H1 (cell line): ENCODE measurements around the gene SPIB. TPM values are rescaled to one million over a fixed set of nuclear protein-coding genes. Genes with fewer than 3 reads are reported as not detected.

Experiments
- CTCF ChIA-PET: fragments of 300-600 bp; sonication (Branson Sonifier 250); formaldehyde crosslinking; loops from one replicate; lab custom pipeline; 2021; ENCODE audit not compliant: partially characterized antibody; lab: Charles Lee
- POLR2A ChIA-PET: fragments of 300-600 bp; sonication (Branson Sonifier 250); formaldehyde crosslinking; loops from one replicate; lab custom pipeline; 2021; ENCODE audit warnings: inconsistent platforms; ENCODE audit not compliant: partially characterized antibody; lab: Charles Lee
- DNase-seq, 2 experiments: peaks; one replicate each; pipeline versions ENCODE4 v3.0.0 to v3.0.0-alpha.2; 2010 to 2022; ENCODE audit warnings: low spot score in 2 of 2, low read depth in 1 of 2, mixed read lengths in 1 of 2
- FAIRE-seq: peaks from 2 replicates; lab custom pipeline; 2011; peaks lifted over from hg19 to GRCh38; lab: Jason Lieb, UNC
- H2AFZ ChIP-seq: 2 replicates; pipeline ENCODE4 v1.8.1; 2012; ENCODE audit warnings: low read length, inconsistent platforms
- H2AK5ac ChIP-seq: 2 replicates; pipeline ENCODE4 v1.6.1; 2013; ENCODE audit warnings: low read depth, low read length
- H2BK120ac ChIP-seq: replicated peaks from 2 replicates; pipeline ENCODE3; 2013; ENCODE audit warnings: low read depth, low read length, inconsistent platforms
- H2BK12ac ChIP-seq: 2 replicates; pipeline ENCODE4 v1.6.1; 2013; ENCODE audit warnings: low read depth, low read length
- H2BK15ac ChIP-seq: 2 replicates; pipeline ENCODE4 v1.6.1; 2013; ENCODE audit warnings: low read length
- H2BK20ac ChIP-seq: 2 replicates; pipeline ENCODE4 v1.6.1; 2013; ENCODE audit warnings: low read length
- H2BK5ac ChIP-seq: 2 replicates; pipeline ENCODE4 v1.6.1; 2013; ENCODE audit warnings: low read depth, low read length
- H3K14ac ChIP-seq: 2 replicates; pipeline ENCODE4 v1.6.1; 2013; ENCODE audit warnings: inconsistent platforms; ENCODE audit not compliant: insufficient read length
- H3K18ac ChIP-seq: 2 replicates; pipeline ENCODE4 v1.6.1; 2013; ENCODE audit warnings: low read length; ENCODE audit errors: extremely low read depth
- H3K23ac ChIP-seq: 2 replicates; pipeline ENCODE4 v1.6.1; 2013; ENCODE audit warnings: inconsistent platforms; ENCODE audit not compliant: insufficient read length
- H3K23me2 ChIP-seq: 2 replicates; pipeline ENCODE4 v1.6.1; 2013; ENCODE audit warnings: low read depth, low read length
- H3K27ac ChIP-seq: 2 replicates; pipeline ENCODE4 v1.6.1; 2011; ENCODE audit warnings: low read depth, low read length, inconsistent platforms
- H3K27me3 ChIP-seq, 4 experiments: replicated peaks in 1 of 4; 1 replicate in 1 of 4; 2 replicates in 3 of 4; pipeline versions ENCODE4 v1.6.1 to v1.8.1; 2011 to 2013; ENCODE audit warnings: low read length in 3 of 4, mild to moderate bottlenecking in 3 of 4, inconsistent platforms in 2 of 4, mixed read lengths in 2 of 4, moderate library complexity in 1 of 4; ENCODE audit not compliant: control insufficient read depth in 3 of 4, insufficient read depth in 3 of 4; ENCODE audit errors: extremely low read depth in 1 of 4
- H3K36me3 ChIP-seq, 4 experiments: 2 replicates each; pipeline versions ENCODE4 v1.6.1 to v1.8.1; 2011 to 2013; ENCODE audit warnings: mild to moderate bottlenecking in 4 of 4, low read length in 3 of 4, moderate library complexity in 2 of 4, control low read depth in 1 of 4, inconsistent platforms in 1 of 4; ENCODE audit not compliant: insufficient read depth in 4 of 4, control insufficient read depth in 2 of 4
- H3K4ac ChIP-seq: replicated peaks from 2 replicates; pipeline ENCODE3; 2013; ENCODE audit warnings: low read length, low read depth, mixed read lengths, inconsistent platforms; ENCODE audit not compliant: insufficient read length
- H3K4me1 ChIP-seq, 4 experiments: replicated peaks in 1 of 4; 1 replicate in 1 of 4; 2 replicates in 3 of 4; pipeline versions ENCODE4 v1.6.1 to v1.8.1; 2011 to 2013; ENCODE audit warnings: low read length in 3 of 4, inconsistent platforms in 2 of 4, mixed read lengths in 1 of 4; ENCODE audit not compliant: insufficient read depth in 4 of 4, control insufficient read depth in 3 of 4
- H3K4me2 ChIP-seq, 2 experiments: 2 replicates each; pipeline versions ENCODE4 v1.6.1 to v1.8.1; 2011 to 2013; ENCODE audit warnings: low read depth in 2 of 2, low read length in 2 of 2, control low read depth in 1 of 2, inconsistent platforms in 1 of 2, mild to moderate bottlenecking in 1 of 2; ENCODE audit not compliant: insufficient read depth in 1 of 2
- H3K4me3 ChIP-seq, 4 experiments: fragments of 200-600, 300-600 bp in 1 of 4; sonication (generic), shearing (Covaris generic), sonication (Bioruptor Twin) in 1 of 4; 2 replicates each; pipeline versions ENCODE4 v1.5.1 to v1.8.1; 2011 to 2016; ENCODE audit warnings: low read length in 4 of 4, low read depth in 3 of 4, control low read depth in 2 of 4, inconsistent platforms in 2 of 4, mild to moderate bottlenecking in 2 of 4, mixed read lengths in 1 of 4, moderate library complexity in 1 of 4; ENCODE audit not compliant: insufficient read depth in 2 of 4; ENCODE audit errors: extremely low read depth in 1 of 4
- H3K56ac ChIP-seq: replicated peaks from 2 replicates; pipeline ENCODE3; 2013; ENCODE audit warnings: low read depth, mild to moderate bottlenecking, mixed read lengths, low read length, inconsistent platforms; ENCODE audit not compliant: insufficient read length
- H3K79me1 ChIP-seq: 2 replicates; pipeline ENCODE4 v1.6.1; 2013; ENCODE audit warnings: low read depth, low read length, control low read depth
- H3K79me2 ChIP-seq, 2 experiments: 2 replicates each; pipeline versions ENCODE4 v1.6.1 to v1.8.1; 2012 to 2013; ENCODE audit warnings: low read length in 2 of 2, mild to moderate bottlenecking in 2 of 2, inconsistent platforms in 1 of 2; ENCODE audit not compliant: insufficient read depth in 2 of 2, control insufficient read depth in 1 of 2
- H3K9ac ChIP-seq, 4 experiments: replicated peaks in 1 of 4; 1 replicate in 1 of 4; 2 replicates in 3 of 4; pipeline versions ENCODE4 v1.6.1 to v1.8.1; 2011 to 2013; ENCODE audit warnings: low read depth in 3 of 4, low read length in 3 of 4, control low read depth in 2 of 4, mild to moderate bottlenecking in 2 of 4, moderate library complexity in 2 of 4, inconsistent platforms in 1 of 4; ENCODE audit errors: extremely low read depth in 1 of 4
- H3K9me3 ChIP-seq, 2 experiments: 2 replicates each; pipeline versions ENCODE4 v1.6.1 to v1.8.1; 2012 to 2013; ENCODE audit warnings: mild to moderate bottlenecking in 2 of 2, moderate library complexity in 2 of 2, control low read depth in 1 of 2, inconsistent platforms in 1 of 2, low read depth in 1 of 2, low read length in 1 of 2, mixed read lengths in 1 of 2; ENCODE audit not compliant: insufficient read depth in 2 of 2
- H4K20me1 ChIP-seq, 2 experiments: replicated peaks in 1 of 2; 2 replicates each; pipeline versions ENCODE3 to v1.8.1; 2011 to 2013; ENCODE audit warnings: inconsistent platforms in 2 of 2, low read length in 2 of 2, mild to moderate bottlenecking in 1 of 2; ENCODE audit not compliant: insufficient read depth in 2 of 2, control insufficient read depth in 1 of 2
- H4K5ac ChIP-seq: 2 replicates; pipeline ENCODE4 v1.6.1; 2013; ENCODE audit warnings: low read length, low read depth, mixed read lengths, inconsistent platforms; ENCODE audit not compliant: insufficient read length
- H4K8ac ChIP-seq: 2 replicates; pipeline ENCODE4 v1.8.0; 2013; ENCODE audit warnings: mild to moderate bottlenecking, moderate library complexity, low read length, inconsistent platforms; ENCODE audit not compliant: insufficient read depth; ENCODE audit errors: extremely low read depth
- H4K91ac ChIP-seq: replicated peaks from 2 replicates; pipeline ENCODE3; 2013; ENCODE audit warnings: low read length, mixed read lengths, inconsistent platforms; ENCODE audit not compliant: insufficient read length
- CEBPB ChIP-seq: IDR thresholded peaks from 2 replicates; pipeline ENCODE4 v1.6.1; 2012; ENCODE audit warnings: low read depth, low read length
- EP300 ChIP-seq, 2 experiments: IDR thresholded peaks; 1 replicate in 1 of 2; 2 replicates in 1 of 2; pipeline ENCODE4 v1.6.1; 2011 to 2012; ENCODE audit warnings: low read depth in 2 of 2, low read length in 2 of 2, mild to moderate bottlenecking in 2 of 2, borderline replicate concordance in 1 of 2, inconsistent platforms in 1 of 2, moderate library complexity in 1 of 2
- FOSL1 ChIP-seq: IDR thresholded peaks from 2 replicates; pipeline ENCODE4 v1.6.1; 2011; ENCODE audit warnings: mild to moderate bottlenecking, low read depth, low read length, moderate library complexity; ENCODE audit not compliant: insufficient read depth
- HDAC6 ChIP-seq: IDR thresholded peaks from one replicate; pipeline ENCODE4 v1.7.1; 2012; ENCODE audit warnings: low read depth, mild to moderate bottlenecking, inconsistent platforms, low read length, moderate library complexity
- MAX ChIP-seq: IDR thresholded peaks from 2 replicates; pipeline ENCODE4 v1.6.1; 2012; ENCODE audit warnings: inconsistent platforms
- RAD21 ChIP-seq, 2 experiments: IDR thresholded peaks in 1 of 2; conservative IDR thresholded peaks in 1 of 2; 2 replicates each; pipeline ENCODE4 v1.6.1; 2011; ENCODE audit warnings: low read depth in 2 of 2, low read length in 2 of 2, improper control_type of control experiment in 1 of 2, inconsistent platforms in 1 of 2, mild to moderate bottlenecking in 1 of 2, moderate library complexity in 1 of 2
- SIX5 ChIP-seq: IDR thresholded peaks from 2 replicates; pipeline ENCODE4 v1.6.1; 2011; ENCODE audit warnings: mild to moderate bottlenecking, low read depth, low read length
- TBP ChIP-seq: IDR thresholded peaks from 2 replicates; pipeline ENCODE4 v1.6.1; 2011; ENCODE audit warnings: low read depth, low read length, improper control_type of control experiment
- YY1 ChIP-seq: IDR thresholded peaks from 2 replicates; pipeline ENCODE4 v1.6.1; 2011; ENCODE audit warnings: low read depth, mild to moderate bottlenecking, low read length
- WGBS, 2 experiments: shearing (Covaris generic) in 1 of 2; methylation state at CpG; one replicate each; pipeline versions ENCODE4 v1.1.6 to v1.1.7; 2013 to 2015; ENCODE audit warnings: low lambda C conversion rate in 2 of 2, mixed read lengths in 2 of 2, inconsistent platforms in 1 of 2, low coverage in 1 of 2, missing lambda C conversion rate in 1 of 2; ENCODE audit not compliant: insufficient replicate concordance in 2 of 2, insufficient coverage in 1 of 2, insufficient read length in 1 of 2; ENCODE audit errors: extremely low coverage in 1 of 2, missing lambda C conversion rate in 1 of 2; 5-methylcytosine and 5-hydroxymethylcytosine counted together
- polyA plus RNA-seq, 7 experiments: library from polyadenylated mRNA; depleted of rRNA in 3 of 7; stranded (reverse) in 5 of 7; unstranded in 2 of 7; fragments of >200 nt in 5 of 7; fragments of 200-250 nt in 2 of 7; gene quantifications; 1 replicate in 5 of 7; 2 replicates in 1 of 7; 4 replicates in 1 of 7; pipeline versions ENCODE4 v1.2.1 to v1.2.3, GENCODE V29; 2011 to 2013; ENCODE audit warnings: missing spikeins in 2 of 7, mixed read lengths in 2 of 7
- total RNA-seq: library from RNA; stranded (reverse); fragmentation: NEBNext Ultra II Directional; extraction: Animal tissue kit (Norgen Biotek cat#: 25700); gene quantifications from 2 replicates; pipeline ENCODE4 v1.2.1, GENCODE V29; 2021

Gene SPIB
- total and polyA plus RNA-seq, 2 of the 8 experiments (the other 6 are each of a cell fraction or from before 2014, with no cell fraction given) = 11.1 to 17.4 TPM

GRCh38 chr19:50478901-50479715, 60.4 kb downstream of the SPIB start:
- FAIRE-seq (peak; percentile 72), DNase-seq (peak in 1 of 2 experiments; percentile 82)
- no peak overlapping the region for H2BK120ac ChIP-seq
- no peak overlapping the region for H2BK15ac ChIP-seq
- H3K23me2 ChIP-seq = peaks cover 2% of the 10 kb centered on the region; the same call in 1 of the 2 replicates
- CTCF ChIA-PET = interaction anchor here (0.9 to 2.6 kb wide), 32 partner anchors 9 to 300 kb away, joined by 3 to 18 read pairs (median 5); partner anchors contain the start of gene JOSD2
- no peak overlapping the region for H4K8ac ChIP-seq
- peaks cover 3 to 6% of the 10 kb centered on the region in 2 experiments; a peak in 3 of 4 replicates for H3K9me3 ChIP-seq
- H2AK5ac ChIP-seq = no peak overlapping the region
- H3K36me3 ChIP-seq = peaks cover 2 to 51% (median 12%) of the 10 kb centered on the region in 4 experiments; a peak in 6 of 8 replicates
- H3K4me2 ChIP-seq = no peak overlapping the region
- no peak overlapping the region for H4K91ac ChIP-seq
- H4K5ac ChIP-seq = no peak overlapping the region
- H3K4me3 ChIP-seq = no peak overlapping the region
- H3K79me2 ChIP-seq = peaks cover 4 to 16% of the 10 kb centered on the region in 2 experiments; a peak in 3 of 4 replicates
- H3K27me3 ChIP-seq = no peaks in the 10 kb centered on the region; a peak in 1 of 7 replicates
- no peak overlapping the region for H3K4ac ChIP-seq
- H3K18ac ChIP-seq = no peak overlapping the region
- 88% methylated on average over 12 of the region's 19 CpGs; no CpG with 5 or more reads in 1 of the 2 experiments for WGBS, 2 experiments
- no peak overlapping the region for H2BK5ac ChIP-seq
- peaks cover 7 to 8% of the 10 kb centered on the region in 2 experiments for H4K20me1 ChIP-seq
- H2AFZ ChIP-seq = no peak overlapping the region
- peaks cover 10% of the 10 kb centered on the region for H3K79me1 ChIP-seq
- no peak overlapping the region for H2BK12ac ChIP-seq
- H3K9ac ChIP-seq = no peak overlapping the region
- no peaks in the 10 kb centered on the region for H3K4me1 ChIP-seq
- no peak overlapping the region for H3K23ac ChIP-seq
- POLR2A ChIA-PET = interaction anchor here (0.7 to 2.5 kb wide), 13 partner anchors 11 to 146 kb away, joined by 3 to 8 read pairs (median 3); partner anchors contain the start of genes JOSD2, NR1H2 and POLD1
- H2BK20ac ChIP-seq = no peak overlapping the region
- no peak overlapping the region for H3K56ac ChIP-seq
- no peak overlapping the region for H3K14ac ChIP-seq
- no peak overlapping the region for H3K27ac ChIP-seq
- TF ChIP-seq RAD21 (IDR thresholded peaks at IDR 0.05 in 1 of 2, conservative IDR thresholded peaks at IDR 0.05 in 1 of 2; ENCODE audit: low read depth in 2 of 2, low read length in 2 of 2) = peak; percentile 47 to 56; a peak in 3 of 4 replicates
- peak; percentile 52; the same call in 1 of the 2 replicates for TF ChIP-seq MAX
- TF ChIP-seq FOSL1 = no peak
- TF ChIP-seq CEBPB = no peak
- no peak for TF ChIP-seq EP300 (IDR thresholded peaks at IDR 0.05; ENCODE audit: borderline replicate concordance in 1 of 2, low read depth in 2 of 2, low read length in 2 of 2)
- peak; percentile 53; the same call in 1 of the 2 replicates for TF ChIP-seq YY1
- TF ChIP-seq HDAC6 = no peak
- TF ChIP-seq TBP = no peak
- no peak for TF ChIP-seq SIX5
